HG03439 (cell line): ENCODE measurements around the gene CEP78.

Source experiments
- ATAC-seq: cut with Tn5 transposase; IDR thresholded peaks from one replicate; pipeline ENCODE4 v1.9.1; 2021; ENCODE audit warnings: mild to moderate bottlenecking, moderate library complexity; ENCODE audit not compliant: unreplicated experiment

CEP78 gene

GRCh38 chr9:78303377-78304062, 67.6 kb downstream of the CEP78 start:
- no peak for ATAC-seq

- ATAC-seq = no peak
Observed at GRCh38 chr9:78304357-78304756, 68.5 kb downstream of the CEP78 start.

GRCh38 chr9:78306222-78307076, 70.6 kb downstream of the CEP78 start:
- no peak for ATAC-seq

- no peak for ATAC-seq
Observed at GRCh38 chr9:78307360-78307759, 71.5 kb downstream of the CEP78 start.

- no peak for ATAC-seq
Observed at GRCh38 chr9:78309066-78309465, 73.2 kb downstream of the CEP78 start.

GRCh38 chr9:78311075-78311474, 75.2 kb downstream of the CEP78 start:
- no peak for ATAC-seq

GRCh38 chr9:78311886-78312524, 76.1 kb downstream of the CEP78 start:
- no peak for ATAC-seq

GRCh38 chr9:78314550-78314949, 78.7 kb downstream of the CEP78 start:
- no peak for ATAC-seq

GRCh38 chr9:78314953-78315870, 79.3 kb downstream of the CEP78 start:
- ATAC-seq = no peak

GRCh38 chr9:78316166-78316892, 80.5 kb downstream of the CEP78 start:
- ATAC-seq = no peak

GRCh38 chr9:78319197-78320029, 83.5 kb downstream of the CEP78 start:
- ATAC-seq = no peak

GRCh38 chr9:78320030-78320693, 84.3 kb downstream of the CEP78 start:
- ATAC-seq = no peak

- ATAC-seq = no peak
Observed at GRCh38 chr9:78320875-78321496, 85.1 kb downstream of the CEP78 start.

- ATAC-seq = no peak
Observed at GRCh38 chr9:78321505-78321904, 85.6 kb downstream of the CEP78 start.

- no peak for ATAC-seq
Observed at GRCh38 chr9:78324068-78324650, 88.3 kb downstream of the CEP78 start.

- no peak for ATAC-seq
Observed at GRCh38 chr9:78324682-78325081, 88.8 kb downstream of the CEP78 start.

- no peak for ATAC-seq
Observed at GRCh38 chr9:78325343-78325742, 89.5 kb downstream of the CEP78 start.

- ATAC-seq = no peak
Observed at GRCh38 chr9:78325846-78326360, 90.0 kb downstream of the CEP78 start.
